Skeletal muscle tissue (tissue), 4 donors: ENCODE data around the gene SERPINB2. TPM values are rescaled to one million over a fixed set of nuclear protein-coding genes. Genes with fewer than 3 reads are reported as not detected.

Experiments used
- H3K27ac ChIP-seq: one replicate; pipeline ENCODE4 v1.7.0; 2013; ENCODE audit warnings: mild to moderate bottlenecking, low read depth, low read length, inconsistent platforms
- H3K27me3 ChIP-seq, 3 donors: one replicate each; pipeline ENCODE4 v1.7.0; 2013; ENCODE audit warnings: low read length in 3 of 3; ENCODE audit not compliant: control insufficient read depth in 3 of 3, insufficient read depth in 3 of 3
- H3K36me3 ChIP-seq, 3 donors: one replicate each; pipeline ENCODE4 v1.7.0; 2013; ENCODE audit warnings: low read length in 3 of 3; ENCODE audit not compliant: control insufficient read depth in 3 of 3, insufficient read depth in 3 of 3
- H3K4me1 ChIP-seq, 3 donors: one replicate each; pipeline ENCODE4 v1.7.0; 2013; ENCODE audit warnings: low read length in 3 of 3, mild to moderate bottlenecking in 3 of 3; ENCODE audit not compliant: control insufficient read depth in 3 of 3, insufficient read depth in 3 of 3
- H3K4me3 ChIP-seq, 3 donors: one replicate each; pipeline ENCODE4 v1.7.0; 2013; ENCODE audit warnings: low read length in 3 of 3
- H3K9ac ChIP-seq, 3 donors: one replicate each; pipeline ENCODE4 v1.7.0; 2013; ENCODE audit warnings: low read length in 3 of 3, mild to moderate bottlenecking in 3 of 3, moderate library complexity in 2 of 3, low read depth in 1 of 3
- H3K9me3 ChIP-seq, 3 donors: one replicate each; pipeline ENCODE4 v1.7.0; 2013; ENCODE audit warnings: low read length in 3 of 3; ENCODE audit not compliant: control insufficient read depth in 3 of 3
- total RNA-seq: library from RNA; depleted of rRNA; stranded (reverse); fragments of >200 nt; gene quantifications from one replicate; pipeline ENCODE4 v1.2.3, GENCODE V29; 2014
- donor health status: Osteomylitis.

SERPINB2 gene
- total RNA-seq, 1 donor from 2014 or later: not detected

- no peaks in the 10 kb centered on the region for H3K9me3 ChIP-seq
- H3K4me1 ChIP-seq: no peaks in the 10 kb centered on the region
- H3K4me3 ChIP-seq: no peak overlapping the region
- no peaks in the 10 kb centered on the region for H3K36me3 ChIP-seq
- H3K27me3 ChIP-seq: no peaks in the 10 kb centered on the region
- H3K9ac ChIP-seq: no peak overlapping the region
- no peak overlapping the region for H3K27ac ChIP-seq
These were observed 3.9 kb upstream of the SERPINB2 start for GRCh38 chr18:63883617-63884016.

- Histone ChIP-seq H3K36me3 (no peaks in the 10 kb centered on the region), H3K4me1 (no peaks in the 10 kb centered on the region), H3K4me3 (no peak overlapping the region), H3K27me3 (no peaks in the 10 kb centered on the region), H3K27ac (no peak overlapping the region), H3K9ac (no peak overlapping the region), H3K9me3 (no peaks in the 10 kb centered on the region)
These were observed 1.1 kb downstream of the SERPINB2 start for GRCh38 chr18:63888470-63889190.

- no peaks in the 10 kb centered on the region for H3K9me3 ChIP-seq
- no peaks in the 10 kb centered on the region for H3K36me3 ChIP-seq
- H3K4me3 ChIP-seq: no peak overlapping the region
- no peak overlapping the region for H3K27ac ChIP-seq
- no peaks in the 10 kb centered on the region for H3K4me1 ChIP-seq
- H3K9ac ChIP-seq: no peak overlapping the region
- H3K27me3 ChIP-seq: no peaks in the 10 kb centered on the region
These were observed 2.1 kb downstream of the SERPINB2 start for GRCh38 chr18:63889626-63890025.

- H3K9ac ChIP-seq: no peak overlapping the region
- H3K27me3 ChIP-seq: no peaks in the 10 kb centered on the region
- no peaks in the 10 kb centered on the region for H3K9me3 ChIP-seq
These were observed 2.9 kb downstream of the SERPINB2 start for GRCh38 chr18:63890237-63890949.

GRCh38 chr18:63890950-63891304, 3.4 kb downstream of the SERPINB2 start:
- Histone ChIP-seq H3K4me3 (no peak overlapping the region), H3K27ac (no peak overlapping the region), H3K27me3 (no peaks in the 10 kb centered on the region), H3K4me1 (no peaks in the 10 kb centered on the region), H3K36me3 (no peaks in the 10 kb centered on the region), H3K9me3 (no peaks in the 10 kb centered on the region), H3K9ac (no peak overlapping the region)

More at GRCh38 chr18:63890237-63890949, 2.9 kb downstream of the SERPINB2 start:
- H3K4me3 ChIP-seq: no peak overlapping the region
- H3K27ac ChIP-seq: no peak overlapping the region
- no peaks in the 10 kb centered on the region for H3K4me1 ChIP-seq
- no peaks in the 10 kb centered on the region for H3K36me3 ChIP-seq

GRCh38 chr18:63892566-63892965, 5.1 kb downstream of the SERPINB2 start:
- H3K36me3 ChIP-seq: no peaks in the 10 kb centered on the region
- no peak overlapping the region for H3K4me3 ChIP-seq
- H3K27ac ChIP-seq: no peak overlapping the region
- no peaks in the 10 kb centered on the region for H3K27me3 ChIP-seq
- H3K9ac ChIP-seq: no peak overlapping the region
- no peaks in the 10 kb centered on the region for H3K9me3 ChIP-seq
- no peaks in the 10 kb centered on the region for H3K4me1 ChIP-seq

GRCh38 chr18:63894106-63894772, 6.7 kb downstream of the SERPINB2 start:
- Histone ChIP-seq H3K27me3 (no peaks in the 10 kb centered on the region), H3K9me3 (no peaks in the 10 kb centered on the region), H3K27ac (no peak overlapping the region), H3K4me3 (no peak overlapping the region), H3K36me3 (no peaks in the 10 kb centered on the region), H3K9ac (no peak overlapping the region), H3K4me1 (no peaks in the 10 kb centered on the region)

GRCh38 chr18:63895190-63895589, 7.7 kb downstream of the SERPINB2 start:
- no peaks in the 10 kb centered on the region for H3K4me1 ChIP-seq
- no peak overlapping the region for H3K4me3 ChIP-seq
- H3K36me3 ChIP-seq: no peaks in the 10 kb centered on the region
- H3K27ac ChIP-seq: no peak overlapping the region
- H3K27me3 ChIP-seq: no peaks in the 10 kb centered on the region
- H3K9ac ChIP-seq: no peak overlapping the region
- H3K9me3 ChIP-seq: no peaks in the 10 kb centered on the region

- H3K9ac ChIP-seq: no peak overlapping the region
These were observed 9.6 kb downstream of the SERPINB2 start for GRCh38 chr18:63897072-63897471.

GRCh38 chr18:63899206-63899605, 11.7 kb downstream of the SERPINB2 start:
- Histone ChIP-seq H3K9me3 (no peaks in the 10 kb centered on the region), H3K36me3 (no peaks in the 10 kb centered on the region), H3K9ac (no peak overlapping the region)

More at GRCh38 chr18:63897072-63897471, 9.6 kb downstream of the SERPINB2 start:
- no peak overlapping the region for H3K27ac ChIP-seq
- no peaks in the 10 kb centered on the region for H3K4me1 ChIP-seq
- H3K4me3 ChIP-seq: no peak overlapping the region
- no peaks in the 10 kb centered on the region for H3K36me3 ChIP-seq
- H3K27me3 ChIP-seq: no peaks in the 10 kb centered on the region
- no peaks in the 10 kb centered on the region for H3K9me3 ChIP-seq

More at GRCh38 chr18:63899206-63899605, 11.7 kb downstream of the SERPINB2 start:
- H3K27ac ChIP-seq: no peak overlapping the region
- no peak overlapping the region for H3K4me3 ChIP-seq
- no peaks in the 10 kb centered on the region for H3K4me1 ChIP-seq
- H3K27me3 ChIP-seq: no peaks in the 10 kb centered on the region
